Inflammatory macrophage (primary cell): ENCODE data around the gene VDAC1.
"Not testable (repeated sequence)": the region's sequence is repeated elsewhere in the genome, so short reads cannot be mapped to it uniquely, and the experiment has no call there.

Source experiments
- DNase-seq, 2 donors: peaks; one replicate each; pipeline ENCODE4 v3.0.0-alpha.2; 2020 to 2022

The VDAC1 gene

GRCh38 chr5:133963493-133964128 is 41.2 kb downstream of the VDAC1 start:
- no peak for DNase-seq

- DNase-seq: peak in 1 of 2 donors; percentile 10
Measured at GRCh38 chr5:133962801-133963476, 41.8 kb downstream of the VDAC1 start.

GRCh38 chr5:133962131-133962530 is 42.6 kb downstream of the VDAC1 start:
- no peak for DNase-seq

GRCh38 chr5:133959643-133960042 is 45.1 kb downstream of the VDAC1 start:
- no peak for DNase-seq

GRCh38 chr5:133957591-133957990 is 47.2 kb downstream of the VDAC1 start:
- no peak for DNase-seq

GRCh38 chr5:133957080-133957479 is 47.7 kb downstream of the VDAC1 start:
- DNase-seq: no peak

- DNase-seq: not testable (repeated sequence)
Measured at GRCh38 chr5:133956196-133956595, 48.6 kb downstream of the VDAC1 start.

- DNase-seq: no peak
Measured at GRCh38 chr5:133953568-133954145, 51.1 kb downstream of the VDAC1 start.

- DNase-seq: peak in 1 of 2 donors; percentile 47
Measured at GRCh38 chr5:133952729-133953567, 51.8 kb downstream of the VDAC1 start.

GRCh38 chr5:133950821-133951612 is 53.8 kb downstream of the VDAC1 start:
- DNase-seq: no peak

GRCh38 chr5:133948721-133949120 is 56.1 kb downstream of the VDAC1 start:
- no peak for DNase-seq

GRCh38 chr5:133947431-133947841 is 57.3 kb downstream of the VDAC1 start:
- DNase-seq: no peak

- no peak for DNase-seq
Measured at GRCh38 chr5:133945568-133945967, 59.2 kb downstream of the VDAC1 start.

- DNase-seq: peak; percentile 50 to 60
Measured at GRCh38 chr5:133944263-133945185, 60.3 kb downstream of the VDAC1 start.

- no peak for DNase-seq
Measured at GRCh38 chr5:133943475-133943817, 61.3 kb downstream of the VDAC1 start.

- DNase-seq: no peak
Measured at GRCh38 chr5:133942614-133943474, 61.9 kb downstream of the VDAC1 start.

- DNase-seq: no peak
Measured at GRCh38 chr5:133941456-133942196, 63.1 kb downstream of the VDAC1 start.

- DNase-seq: no peak
Measured at GRCh38 chr5:133939668-133940067, 65.1 kb downstream of the VDAC1 start.

GRCh38 chr5:133938929-133939328 is 65.8 kb downstream of the VDAC1 start:
- DNase-seq: no peak
